Measurements from ENCODE around the gene NRBP1.

DNA sequence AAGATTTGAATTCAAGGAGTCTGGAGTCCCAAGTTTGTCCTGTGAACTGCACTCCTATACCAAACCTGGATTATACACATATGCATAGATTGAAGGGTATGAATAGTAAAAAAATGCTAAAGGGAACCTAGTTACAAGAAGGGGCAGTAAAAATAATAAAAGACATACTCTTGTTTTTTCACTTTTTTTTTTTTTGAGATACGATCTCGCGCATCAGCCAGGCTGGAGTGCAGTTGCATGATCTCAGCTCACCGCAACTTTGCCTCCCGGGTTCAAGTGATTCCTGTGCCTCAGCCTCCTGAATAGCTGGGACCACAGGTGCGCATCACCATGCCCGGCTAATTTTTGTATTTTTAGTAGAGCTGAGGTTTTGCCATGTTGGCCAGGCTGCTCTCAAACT, 36.0 kb downstream of the NRBP1 start:
- TF ChIP-seq, protein P1, sequence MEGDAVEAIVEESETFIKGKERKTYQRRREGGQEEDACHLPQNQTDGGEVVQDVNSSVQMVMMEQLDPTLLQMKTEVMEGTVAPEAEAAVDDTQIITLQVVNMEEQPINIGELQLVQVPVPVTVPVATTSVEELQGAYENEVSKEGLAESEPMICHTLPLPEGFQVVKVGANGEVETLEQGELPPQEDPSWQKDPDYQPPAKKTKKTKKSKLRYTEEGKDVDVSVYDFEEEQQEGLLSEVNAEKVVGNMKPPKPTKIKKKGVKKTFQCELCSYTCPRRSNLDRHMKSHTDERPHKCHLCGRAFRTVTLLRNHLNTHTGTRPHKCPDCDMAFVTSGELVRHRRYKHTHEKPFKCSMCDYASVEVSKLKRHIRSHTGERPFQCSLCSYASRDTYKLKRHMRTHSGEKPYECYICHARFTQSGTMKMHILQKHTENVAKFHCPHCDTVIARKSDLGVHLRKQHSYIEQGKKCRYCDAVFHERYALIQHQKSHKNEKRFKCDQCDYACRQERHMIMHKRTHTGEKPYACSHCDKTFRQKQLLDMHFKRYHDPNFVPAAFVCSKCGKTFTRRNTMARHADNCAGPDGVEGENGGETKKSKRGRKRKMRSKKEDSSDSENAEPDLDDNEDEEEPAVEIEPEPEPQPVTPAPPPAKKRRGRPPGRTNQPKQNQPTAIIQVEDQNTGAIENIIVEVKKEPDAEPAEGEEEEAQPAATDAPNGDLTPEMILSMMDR (IDR thresholded peaks at IDR 0.05): no peak
- TF ChIP-seq POLR2A (IDR thresholded peaks at IDR 0.05): no peak
- no peak for TF ChIP-seq POLR2AphosphoS5 (IDR thresholded peaks at IDR 0.05)
